ENCODE measurements around the gene PGR.

- TF ChIP-seq CTCF (conservative IDR thresholded peaks at IDR 0.05; ENCODE audit: low read depth, low read length), result no peak
- no peak for TF ChIP-seq EZH2 (IDR thresholded peaks at IDR 0.05; ENCODE audit: low read length, unreplicated experiment)
- TF ChIP-seq EZH2phosphoT487 (IDR thresholded peaks at IDR 0.05; ENCODE audit: borderline replicate concordance, low read length), result no peak
Observed at GRCh38 chr11:101028644-101029043, 101.0 kb downstream of the PGR start.
